Astrocyte of the cerebellum (primary cell): Measurements from ENCODE around the gene KLK6.

ENCODE experiments used
- DNase-seq: peaks from one replicate; pipeline ENCODE4 v3.0.0-alpha.2; 2011; ENCODE audit warnings: low read depth
- H3K4me3 ChIP-seq: 2 replicates; pipeline ENCODE4 v1.5.1; 2011; ENCODE audit warnings: mild to moderate bottlenecking, low read depth, low read length, moderate library complexity
- CTCF ChIP-seq: IDR thresholded peaks from 2 replicates; pipeline ENCODE4 v1.5.1; 2012; ENCODE audit warnings: low read length, low read depth, moderate library complexity, mild to moderate bottlenecking; ENCODE audit errors: missing control alignments
- in situ Hi-C: cut with HindIII; loops from 2 replicates; pipeline ENCODE4 v1.10.0; 2017; ENCODE audit warnings: low sequenced_read_pairs

The KLK6 gene

GRCh38 chr19:50969413-50969760 is at the start of gene KLK6:
KLK6 (minus strand) TSS chr19:50969591; CDS start chr19:50968104, 1,487 bp downstream.
- no peak for TF ChIP-seq CTCF
- DNase-seq = no peak
- no peak within 1 kb of the TSS for H3K4me3 ChIP-seq
- in situ Hi-C loops = no loop called here

- H3K4me3 ChIP-seq = no peak overlapping the region
- no peak for DNase-seq
- in situ Hi-C loops = no loop called here
- no peak for TF ChIP-seq CTCF
These were observed 49.6 kb upstream of the KLK6 start for GRCh38 chr19:51018745-51019543.

GRCh38 chr19:51016798-51017683 is 47.6 kb upstream of the KLK6 start:
- H3K4me3 ChIP-seq = no peak overlapping the region
- in situ Hi-C loops = no loop called here
- peak; percentile 44 for TF ChIP-seq CTCF
- no peak for DNase-seq

- DNase-seq = no peak
- no peak for TF ChIP-seq CTCF
- in situ Hi-C loops = no loop called here
- H3K4me3 ChIP-seq = no peak overlapping the region
These were observed 46.4 kb upstream of the KLK6 start for GRCh38 chr19:51015691-51016267.

GRCh38 chr19:51014242-51014641 is 44.9 kb upstream of the KLK6 start:
- no peak overlapping the region for H3K4me3 ChIP-seq
- in situ Hi-C loops = no loop called here
- no peak for TF ChIP-seq CTCF
- DNase-seq = no peak

- DNase-seq = no peak
- in situ Hi-C loops = no loop called here
- TF ChIP-seq CTCF = no peak
- H3K4me3 ChIP-seq = no peak overlapping the region
These were observed 43.3 kb upstream of the KLK6 start for GRCh38 chr19:51012661-51013190.
